NCI-H1105 treated with DMSO at 0.1 percent for 48 hours (cell line): ENCODE measurements around the gene PHF21A.
"Not testable (repeated sequence)": the region's sequence is repeated elsewhere in the genome, so short reads cannot be mapped to it uniquely, and the experiment has no call there.

Experiments
- DNase-seq: peaks from one replicate; lab custom pipeline; 2025; lab: John Stamatoyannopoulos, UW

Gene PHF21A

GRCh38 chr11:46036009-46036408 is 85.2 kb downstream of the PHF21A start:
- no peak for DNase-seq

GRCh38 chr11:46034041-46034440 is 87.2 kb downstream of the PHF21A start:
- no peak for DNase-seq

GRCh38 chr11:46026606-46027293 is 94.5 kb downstream of the PHF21A start:
- DNase-seq: no peak

GRCh38 chr11:46020084-46020599 is 101.1 kb downstream of the PHF21A start:
- DNase-seq: no peak

- DNase-seq: no peak
These were observed 102.6 kb downstream of the PHF21A start for GRCh38 chr11:46018651-46019050.

- no peak for DNase-seq
These were observed 103.9 kb downstream of the PHF21A start for GRCh38 chr11:46017341-46017740.

GRCh38 chr11:46015941-46016340 is 105.3 kb downstream of the PHF21A start:
- no peak for DNase-seq

- not testable (repeated sequence) for DNase-seq
These were observed 107.1 kb downstream of the PHF21A start for GRCh38 chr11:46014168-46014567.

GRCh38 chr11:46012185-46012584 is 109.1 kb downstream of the PHF21A start:
- no peak for DNase-seq

- no peak for DNase-seq
These were observed 111.2 kb downstream of the PHF21A start for GRCh38 chr11:46010100-46010499.

GRCh38 chr11:46009647-46010046 is 111.6 kb downstream of the PHF21A start:
- DNase-seq: no peak

GRCh38 chr11:46006418-46007070 is 114.7 kb downstream of the PHF21A start:
- peak; percentile 79 for DNase-seq

- DNase-seq: peak; percentile 23
These were observed 117.7 kb downstream of the PHF21A start for GRCh38 chr11:46003572-46003971.

- DNase-seq: no peak
These were observed 119.1 kb downstream of the PHF21A start for GRCh38 chr11:46002189-46002588.

GRCh38 chr11:46001448-46001914 is 119.8 kb downstream of the PHF21A start:
- no peak for DNase-seq

GRCh38 chr11:45997599-45997998 is 123.7 kb downstream of the PHF21A start:
- no peak for DNase-seq

- no peak for DNase-seq
These were observed 125.9 kb downstream of the PHF21A start for GRCh38 chr11:45995342-45995734.

- no peak for DNase-seq
These were observed 126.6 kb downstream of the PHF21A start for GRCh38 chr11:45994371-45995341.

- no peak for DNase-seq
These were observed 127.7 kb downstream of the PHF21A start for GRCh38 chr11:45993531-45994001.

- DNase-seq: no peak
These were observed 132.3 kb downstream of the PHF21A start for GRCh38 chr11:45988921-45989320.

- DNase-seq: no peak
These were observed 136.0 kb downstream of the PHF21A start for GRCh38 chr11:45985212-45985611.

- no peak for DNase-seq
These were observed 137.1 kb downstream of the PHF21A start for GRCh38 chr11:45984192-45984591.
